Stimulated activated CD4-positive, alpha-beta T cell treated with anti-CD3 and anti-CD28 coated beads, TNF-alpha, amount 100 ng/mL, for 24 hours (primary cell): Measurements from ENCODE around the gene PCGF5.
"Not testable (repeated sequence)": the region's sequence is repeated elsewhere in the genome, so short reads cannot be mapped to it uniquely, and the experiment has no call there.

Source experiments
- DNase-seq, 3 experiments: peaks; one replicate each; pipeline ENCODE4 v3.0.0-alpha.2; 2020; ENCODE audit warnings: low read depth in 3 of 3

PCGF5 gene

DNA sequence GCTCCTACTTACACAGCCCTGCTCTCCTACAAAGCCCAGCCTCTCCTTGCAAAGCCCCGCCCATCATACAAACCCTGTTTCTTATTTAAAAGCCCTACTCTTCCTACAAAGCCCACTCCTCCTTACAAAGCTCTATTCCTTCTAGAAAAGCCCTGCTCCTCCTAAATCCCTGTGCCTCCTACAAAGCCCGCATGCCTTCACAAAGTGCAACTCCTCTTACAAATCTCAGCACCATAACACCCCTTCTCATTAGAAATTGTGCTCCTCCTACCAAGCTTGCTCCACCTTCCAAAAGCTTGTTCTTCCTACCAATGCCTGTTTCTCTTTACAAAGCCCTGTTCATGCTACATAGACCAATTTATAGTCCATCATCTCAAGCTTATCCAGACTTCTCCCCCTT is 66.1 kb downstream of the PCGF5 start:
- DNase-seq, result no peak

DNA sequence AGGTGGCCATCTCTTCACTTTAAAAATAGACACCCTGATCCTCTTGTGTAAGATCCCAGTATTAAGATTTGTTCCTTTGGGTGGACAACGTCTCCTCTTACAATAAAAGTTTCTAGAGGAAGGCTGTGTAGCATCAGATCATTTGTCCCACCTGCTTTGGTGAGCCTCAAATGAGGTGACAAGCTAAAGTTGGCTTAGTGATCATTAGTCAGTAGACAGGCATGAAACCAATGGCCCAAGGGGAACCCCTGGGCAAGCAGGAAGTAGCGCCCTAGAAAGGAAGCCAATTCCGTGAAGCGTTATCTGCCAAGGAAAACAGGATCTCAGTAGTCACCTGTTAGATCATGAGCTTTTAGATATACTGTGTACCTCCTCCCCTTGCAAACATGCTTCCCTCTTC is 66.8 kb downstream of the PCGF5 start:
- DNase-seq, result no peak

DNA sequence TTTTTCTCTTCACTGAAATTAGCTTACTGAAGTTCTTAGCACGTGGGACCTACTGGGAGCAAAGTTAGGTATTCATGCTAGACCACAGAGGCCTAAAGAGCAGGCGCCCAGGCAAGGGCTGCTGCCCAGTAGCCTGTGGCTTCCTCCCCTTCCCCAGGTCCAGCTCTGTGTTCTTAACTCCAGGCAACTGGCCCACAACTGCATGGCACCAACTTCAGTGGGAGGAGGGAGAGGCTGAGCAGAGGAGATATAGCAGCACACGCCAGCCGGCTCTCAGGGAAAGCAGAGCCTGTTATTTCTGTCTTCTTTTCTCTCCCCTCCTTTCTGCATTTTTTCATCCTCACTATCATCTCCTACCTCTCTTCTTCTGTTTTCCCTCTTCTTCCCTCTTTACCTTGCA is 67.4 kb downstream of the PCGF5 start:
- no peak for DNase-seq

DNA sequence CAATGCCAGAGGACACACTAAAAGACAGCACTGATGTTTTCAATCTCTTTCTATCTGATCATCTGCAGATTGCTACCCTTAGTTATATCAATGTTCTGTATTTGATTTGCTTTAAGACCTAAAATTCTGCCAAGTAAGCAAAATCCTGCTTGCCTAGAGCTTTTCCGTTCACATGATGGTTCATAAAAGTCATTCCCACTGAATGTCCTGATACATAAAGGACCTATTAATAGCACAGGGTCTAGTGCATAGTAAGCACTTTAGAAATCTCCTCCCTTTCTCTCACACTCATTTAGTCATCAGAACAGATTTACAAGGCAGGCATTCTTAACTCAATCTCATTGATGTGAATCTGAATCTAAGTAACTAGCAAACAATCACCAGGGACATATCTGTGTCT is 68.8 kb downstream of the PCGF5 start:
- no peak for DNase-seq

DNA sequence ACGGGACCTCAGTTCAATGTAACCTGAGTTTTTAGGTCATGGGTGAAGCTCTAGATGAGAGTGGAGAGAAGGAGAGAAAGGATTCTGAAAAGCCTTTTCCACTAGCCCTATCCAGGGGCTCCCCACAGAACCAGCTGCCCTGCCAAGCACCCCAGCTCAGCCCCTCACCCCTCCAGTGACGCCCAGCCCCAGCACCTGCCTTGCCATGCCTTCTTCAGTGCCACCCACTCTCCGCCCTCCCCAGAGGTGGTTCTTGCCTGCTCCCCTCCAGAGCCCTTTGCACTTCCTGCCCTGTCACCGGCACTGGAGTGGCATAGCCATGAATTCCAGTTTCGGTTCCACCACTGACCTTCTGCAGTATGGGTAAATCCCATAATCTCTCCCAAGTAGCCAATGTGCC is 70.1 kb downstream of the PCGF5 start:
- DNase-seq, result no peak

DNA sequence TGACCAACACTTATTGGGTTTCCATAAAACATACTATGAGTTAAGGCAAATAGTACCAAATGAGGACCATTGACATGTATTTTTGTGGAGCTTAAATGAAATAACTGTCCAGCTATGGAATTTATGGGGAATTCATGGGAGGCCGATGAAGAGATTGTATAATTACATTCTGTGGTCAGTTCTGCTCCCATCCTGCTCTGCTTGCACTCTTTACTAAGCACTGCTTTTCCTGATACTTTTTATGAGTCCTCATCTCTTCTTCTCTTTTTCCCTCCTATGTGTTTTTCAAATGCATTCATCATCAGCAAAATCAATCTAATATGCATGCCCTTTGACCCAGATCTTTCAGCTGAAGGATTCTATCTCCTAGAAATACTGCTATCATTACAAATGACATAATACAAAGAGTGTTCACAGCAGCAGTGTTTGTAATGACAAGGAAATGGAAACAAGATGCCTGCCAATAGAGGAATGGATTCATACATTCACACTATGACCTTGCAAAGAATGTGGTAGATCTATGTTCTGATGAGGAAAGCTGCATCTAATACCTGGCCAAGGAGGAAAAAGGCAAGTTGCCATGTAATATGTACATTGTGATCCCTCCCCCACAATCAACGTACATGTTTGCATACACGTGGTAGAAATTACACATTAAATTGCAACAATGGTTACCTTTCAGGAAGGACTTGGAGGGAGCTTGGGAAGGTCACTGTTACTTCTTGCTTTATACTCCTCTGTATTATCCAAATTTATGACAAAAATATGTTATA is 73.9 kb downstream of the PCGF5 start:
- DNase-seq, result no peak

DNA sequence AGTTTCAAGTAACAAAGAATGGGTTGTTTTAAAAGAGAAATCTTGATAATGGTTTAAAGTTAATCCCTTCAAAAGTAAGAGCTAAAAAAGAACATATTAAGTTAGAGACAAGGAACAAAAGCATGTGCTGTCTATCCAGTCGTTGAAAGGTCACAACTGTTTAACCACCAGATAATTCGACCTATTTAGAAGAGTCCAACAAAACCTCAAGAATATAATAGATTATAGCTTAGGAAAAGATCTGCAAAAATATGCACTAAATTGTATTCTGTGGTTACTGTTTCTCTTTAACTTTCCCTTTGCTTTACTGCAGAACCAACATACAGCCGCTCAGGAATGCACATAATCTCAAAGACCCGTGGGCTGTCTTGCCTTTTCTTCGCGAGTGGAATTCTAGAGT is 74.9 kb downstream of the PCGF5 start:
- DNase-seq, result no peak

DNA sequence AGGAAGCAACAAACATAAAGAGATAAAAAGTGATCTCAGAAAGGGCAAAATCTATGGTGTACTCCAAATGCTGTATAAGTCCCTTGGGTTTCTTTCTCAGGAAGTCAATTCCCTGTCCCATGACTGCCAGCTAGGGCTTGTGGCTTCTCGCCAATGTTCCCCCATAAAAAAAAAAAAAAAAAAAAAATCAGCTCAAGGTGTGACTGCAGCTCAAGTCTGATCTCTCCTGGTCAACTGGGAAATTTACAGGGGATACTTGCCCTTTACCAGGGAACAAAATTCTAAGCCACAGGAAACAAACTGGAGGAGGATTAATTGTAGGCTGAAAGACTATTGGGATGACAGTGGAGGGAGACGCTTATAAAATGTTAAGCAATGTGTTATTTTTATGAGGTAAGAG is 76.0 kb downstream of the PCGF5 start:
- no peak for DNase-seq

DNA sequence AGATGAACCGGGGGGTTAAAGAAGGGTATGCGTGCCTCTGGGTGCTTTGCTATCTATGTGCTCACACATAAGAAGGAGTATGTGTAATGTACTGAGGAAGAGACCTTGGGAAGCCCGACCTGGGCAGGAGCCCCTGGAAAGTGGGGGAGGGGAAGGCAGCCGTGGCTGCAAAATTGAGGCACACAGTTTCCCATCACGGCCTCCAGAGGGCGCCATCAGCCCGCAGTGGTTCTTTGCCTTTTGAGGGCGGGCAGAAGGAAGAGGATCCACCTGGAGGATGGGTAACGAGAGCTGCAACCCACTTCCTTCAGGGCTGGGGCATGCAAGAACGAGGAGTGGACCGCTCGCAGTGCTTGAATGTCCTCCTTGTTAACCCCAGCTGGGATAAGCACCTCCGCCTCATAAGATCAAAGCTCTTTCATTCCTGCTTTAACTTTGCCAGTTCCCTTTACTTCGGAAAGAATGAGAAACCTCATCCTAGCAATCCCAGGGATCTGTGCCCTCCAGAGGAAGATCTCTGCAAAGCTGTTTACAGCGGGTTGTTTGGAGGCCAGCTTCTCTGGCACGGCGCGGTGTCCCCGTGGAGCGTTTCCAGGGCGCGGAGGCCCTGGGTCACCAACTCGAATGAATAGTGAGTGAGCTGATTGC is 77.9 kb downstream of the PCGF5 start:
- peak; percentile 58 to 77 (median 61) for DNase-seq

DNA sequence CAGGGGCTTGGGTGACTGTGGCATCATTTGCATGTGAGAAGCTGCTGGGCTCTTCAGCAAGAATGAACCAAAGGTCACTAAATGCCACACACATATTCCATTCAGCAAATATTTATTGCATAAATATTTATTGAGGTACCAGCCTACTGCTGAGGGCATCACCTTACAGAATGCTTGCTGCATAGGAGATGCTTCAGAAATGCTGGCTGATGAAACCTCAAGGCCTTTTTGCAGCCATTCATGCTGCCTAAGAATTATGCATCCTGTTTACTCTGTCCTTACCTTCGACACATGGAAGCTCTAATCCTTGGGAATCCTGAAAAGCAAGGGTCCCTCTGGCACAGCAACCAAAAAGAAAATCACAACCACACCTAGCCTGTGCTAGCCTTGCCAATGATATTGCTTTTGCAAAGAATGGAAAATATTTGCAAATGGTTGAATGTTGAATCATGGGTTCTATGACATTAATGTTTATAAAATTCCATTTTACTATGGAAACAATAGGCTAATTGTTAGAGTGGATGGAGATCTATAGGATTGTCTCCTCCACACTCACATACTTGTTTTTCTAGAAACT is 79.6 kb downstream of the PCGF5 start:
- no peak for DNase-seq

DNA sequence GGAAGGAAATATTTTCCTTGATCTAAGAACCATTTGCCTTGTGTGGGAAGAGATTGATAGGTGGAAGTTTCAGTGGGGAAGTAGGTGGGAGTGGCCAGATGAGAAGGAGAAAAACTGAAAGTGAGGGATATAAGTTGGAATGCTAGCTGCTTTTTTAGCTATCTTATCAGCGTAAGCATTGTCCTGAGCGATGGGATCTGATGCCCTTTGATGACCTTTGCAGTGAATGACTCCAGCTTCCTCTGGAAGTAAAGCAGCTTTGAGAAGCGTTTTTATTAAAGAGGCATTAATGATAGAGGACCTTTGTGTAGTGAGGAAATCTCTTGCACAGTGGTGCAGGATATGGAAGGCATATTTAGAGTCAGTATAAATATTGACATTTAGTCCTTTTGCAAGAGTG is 82.5 kb downstream of the PCGF5 start:
- not testable (repeated sequence) for DNase-seq

DNA sequence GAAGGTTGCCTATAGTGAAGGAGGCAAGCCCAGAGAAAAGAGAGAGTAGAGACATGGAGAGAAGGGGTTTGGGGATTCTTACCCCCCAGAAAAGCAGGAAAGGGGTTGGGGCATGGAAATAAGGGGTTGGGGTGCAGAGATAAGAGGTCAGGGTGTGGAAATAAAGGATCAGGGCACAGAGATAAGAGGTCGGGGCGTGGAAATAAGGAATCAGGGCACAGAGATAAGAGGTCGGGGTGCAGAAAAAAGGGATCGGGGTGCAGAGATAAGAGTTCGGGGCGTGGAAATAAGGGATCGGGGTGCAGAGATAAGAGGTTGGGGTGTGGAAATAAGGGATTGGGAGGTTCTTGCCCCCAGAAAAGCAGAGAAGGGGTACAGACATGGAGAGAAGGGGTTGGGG is 85.5 kb downstream of the PCGF5 start:
- not testable (repeated sequence) for DNase-seq

DNA sequence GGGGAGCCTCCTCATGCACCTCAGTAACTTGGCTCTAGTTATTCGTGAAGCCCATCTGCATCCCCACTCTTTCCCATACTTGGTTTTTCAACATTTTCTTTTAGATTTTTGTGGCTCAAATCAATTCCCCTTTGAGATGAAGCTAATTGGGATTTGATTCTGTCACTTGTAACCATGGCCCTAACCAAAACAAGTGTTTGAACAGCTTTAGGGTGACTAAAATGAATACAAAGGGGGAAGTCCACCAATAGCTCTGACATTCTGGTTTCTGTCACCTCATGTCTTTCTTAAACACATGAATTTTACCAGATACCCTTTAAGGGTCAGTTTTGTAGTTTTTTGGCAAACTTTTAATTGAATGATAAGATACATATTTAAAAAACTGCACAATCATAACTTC is 87.0 kb downstream of the PCGF5 start:
- no peak for DNase-seq

DNA sequence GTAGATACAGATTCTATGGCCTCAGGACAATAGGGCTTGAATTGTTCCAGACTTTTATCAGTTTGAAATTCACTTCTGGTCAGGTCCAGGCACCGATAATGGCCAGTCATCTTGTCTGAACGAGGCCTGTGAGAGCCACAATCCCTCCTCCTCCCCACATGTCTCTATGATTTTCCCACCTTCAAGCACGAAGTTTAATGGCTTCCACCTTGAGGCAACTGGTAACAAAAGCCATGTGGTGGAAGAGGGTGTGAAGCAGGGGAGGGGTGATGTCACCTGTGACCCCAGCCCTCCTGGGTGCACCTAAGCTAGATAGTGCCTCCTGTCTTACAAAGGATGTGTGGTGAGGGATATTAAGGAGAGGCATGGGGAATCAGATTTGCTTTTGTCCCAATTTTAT is 89.2 kb downstream of the PCGF5 start:
- no peak for DNase-seq

DNA sequence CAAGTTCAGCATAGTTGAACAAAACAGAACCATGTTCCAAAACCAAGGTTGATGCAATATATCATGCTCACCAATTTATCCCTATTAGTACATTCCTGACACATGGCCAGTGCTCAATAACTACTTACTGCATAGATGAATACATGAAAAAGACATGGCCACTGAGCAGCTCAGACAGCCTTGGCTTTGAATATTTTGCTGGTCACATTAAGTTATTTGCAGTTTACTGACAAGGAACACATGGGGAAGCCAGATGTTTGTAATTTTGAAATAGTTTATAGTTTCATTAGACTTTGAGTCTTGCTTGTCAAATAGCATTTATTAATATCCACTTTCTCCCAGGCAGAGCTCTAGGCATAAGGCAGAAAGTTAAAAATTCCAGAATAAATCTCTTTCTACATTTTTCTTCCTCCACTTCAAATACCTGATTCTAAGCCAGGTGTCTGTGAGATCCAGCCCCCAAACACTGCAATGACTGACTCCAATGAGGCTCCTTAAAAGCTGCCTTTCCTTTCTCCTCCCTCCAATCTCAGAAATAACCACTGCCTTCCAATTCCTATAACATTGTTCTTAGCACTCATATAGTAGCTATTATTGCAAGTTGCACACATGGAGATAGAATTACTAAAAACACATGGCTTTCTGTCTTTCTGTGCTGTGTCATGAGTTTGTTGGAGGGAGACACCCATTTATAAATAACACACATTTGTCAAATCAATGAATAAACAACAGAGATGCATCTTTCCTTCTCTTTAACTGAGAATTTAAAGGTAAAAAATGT is 91.3 kb downstream of the PCGF5 start:
- no peak for DNase-seq

DNA sequence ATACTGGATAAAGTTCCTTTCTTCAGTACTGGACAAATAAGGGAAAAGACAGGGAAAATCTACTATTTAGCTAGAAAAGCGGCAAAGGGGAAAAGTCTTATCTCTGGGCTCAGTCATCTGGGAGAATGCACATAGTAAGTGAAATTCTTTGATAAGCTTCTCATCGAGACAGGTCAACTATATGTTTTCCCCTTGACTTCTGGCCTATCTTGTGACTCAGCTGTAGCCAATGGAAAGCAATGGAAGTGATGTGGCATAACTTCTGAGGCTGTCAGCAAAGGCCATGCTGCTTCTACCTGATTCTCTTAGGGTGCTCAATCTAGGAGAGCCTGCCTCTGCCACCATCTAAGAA is 91.9 kb downstream of the PCGF5 start:
- no peak for DNase-seq

DNA sequence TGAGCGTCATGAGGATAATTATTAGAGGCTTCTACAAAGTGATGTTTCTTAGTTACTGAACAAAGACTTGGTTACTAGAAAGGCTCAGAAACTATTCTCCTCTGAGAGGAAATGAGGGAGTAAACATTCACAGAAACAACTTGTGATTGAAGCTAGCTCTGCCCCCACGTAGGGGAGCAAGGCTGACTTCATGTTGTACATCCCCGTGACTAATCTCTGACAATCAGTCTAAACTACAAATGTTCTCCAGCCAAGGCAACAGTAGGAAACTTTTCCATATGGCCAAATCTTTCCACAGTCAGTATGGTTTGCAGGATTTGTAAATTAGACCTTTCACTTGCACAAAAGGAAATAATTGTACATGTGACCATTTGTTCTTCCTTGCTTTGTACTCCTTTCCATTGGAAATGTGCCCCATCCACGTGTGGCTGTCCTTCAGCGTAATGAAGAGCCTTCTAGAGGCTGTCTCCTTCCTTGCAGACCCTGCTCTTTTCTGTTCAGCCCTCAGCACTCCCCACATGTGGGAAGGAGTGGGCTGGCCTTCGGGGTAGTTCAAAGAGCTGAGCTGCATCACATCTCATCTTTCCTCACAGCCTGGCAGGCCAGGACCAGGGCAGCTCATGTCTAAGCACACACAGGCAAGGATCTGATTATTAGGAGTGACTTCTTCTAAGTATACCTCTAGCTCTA is 93.5 kb downstream of the PCGF5 start:
- no peak for DNase-seq

DNA sequence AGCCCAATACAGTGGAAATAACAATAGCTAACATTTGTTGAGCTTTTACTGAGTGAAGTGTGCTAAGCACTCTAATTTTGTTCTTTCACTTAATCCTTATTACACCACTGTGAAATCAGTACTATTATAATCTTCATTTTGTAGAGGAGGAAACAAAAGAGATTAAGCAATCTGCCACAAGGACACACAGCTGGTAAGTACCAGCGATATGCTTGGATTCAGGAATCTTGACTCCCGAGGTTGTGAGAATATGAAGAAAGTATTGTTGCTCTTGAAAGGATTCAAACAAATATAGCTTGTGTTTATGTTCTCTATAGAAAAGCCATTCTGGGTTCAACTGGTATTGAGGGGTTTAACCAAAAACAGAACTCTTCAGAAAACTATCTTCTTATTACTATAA is 96.0 kb downstream of the PCGF5 start:
- DNase-seq, result no peak

DNA sequence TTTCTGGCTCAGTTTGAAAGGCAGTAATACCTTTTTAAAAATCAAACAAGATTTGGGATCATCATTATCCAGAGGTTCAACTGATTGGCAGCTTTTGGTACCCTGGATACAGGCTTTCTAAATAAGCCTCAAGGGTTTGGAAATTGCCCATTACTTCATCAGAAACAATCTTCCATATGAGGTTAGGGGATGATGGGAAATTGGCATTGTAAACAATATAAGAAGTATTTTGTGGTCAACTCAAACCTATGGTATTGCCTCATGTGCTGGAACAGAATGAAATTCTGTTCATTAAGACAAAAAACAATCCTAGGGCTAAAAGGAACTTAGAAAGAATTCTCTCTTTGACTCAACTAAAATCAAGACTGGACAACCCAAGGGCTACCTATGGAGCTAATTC is 97.1 kb downstream of the PCGF5 start:
- DNase-seq, result no peak

DNA sequence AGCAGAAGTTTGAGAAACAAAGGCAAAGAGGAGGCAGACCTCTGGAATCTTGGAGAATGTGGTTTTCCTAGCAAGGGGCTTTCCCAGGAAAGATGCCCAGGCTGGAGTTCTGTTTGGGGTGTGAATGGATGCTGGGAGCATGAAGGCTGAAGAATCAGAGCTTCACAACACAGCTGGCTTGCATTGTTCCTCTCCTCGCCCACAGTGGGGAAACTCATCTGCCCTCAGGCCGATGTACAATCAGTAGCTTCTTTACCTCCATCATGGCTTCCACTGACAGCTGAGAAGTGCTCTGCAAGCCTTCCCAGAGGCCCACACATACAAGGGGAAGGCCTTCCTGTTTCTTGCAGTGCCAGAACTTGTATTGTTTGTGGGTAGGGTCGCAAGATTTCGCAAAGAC is 98.9 kb downstream of the PCGF5 start:
- no peak for DNase-seq

DNA sequence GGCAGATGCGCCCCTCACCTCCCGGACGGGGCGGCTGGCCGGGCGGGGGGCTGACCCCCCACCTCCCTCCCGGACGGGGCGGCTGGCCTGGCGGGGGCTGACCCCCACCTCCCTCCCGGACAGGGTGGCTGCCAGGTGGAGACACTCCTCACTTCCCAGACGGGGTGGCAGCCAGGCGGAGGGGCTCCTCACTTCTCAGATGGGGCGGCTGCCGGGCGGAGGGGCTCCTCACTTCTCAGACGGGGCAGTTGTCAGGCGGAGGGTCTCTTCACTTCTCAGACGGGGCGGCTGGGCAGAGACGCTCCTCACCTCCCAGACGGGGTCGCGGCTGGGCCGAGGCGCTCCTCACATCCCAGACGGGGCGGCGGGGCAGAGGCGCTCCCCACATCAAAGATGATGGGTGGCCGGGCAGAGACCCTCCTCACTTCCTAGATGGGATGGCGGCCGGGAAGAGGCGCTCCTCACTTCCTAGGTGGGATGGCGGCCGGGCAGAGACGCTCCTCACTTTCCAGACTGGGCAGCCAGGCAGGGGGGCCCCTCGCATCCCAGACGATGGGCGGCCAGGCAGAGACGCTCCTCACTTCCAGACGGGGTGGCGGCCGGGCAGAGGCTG is 102.9 kb downstream of the PCGF5 start:
- not testable (repeated sequence) for DNase-seq
